Neural progenitor cell (in vitro differentiated cells): ENCODE measurements around the gene PPARG. TPM values are rescaled to one million over a fixed set of nuclear protein-coding genes. Genes with fewer than 3 reads are reported as not detected.

Source experiments
- DNase-seq: peaks from one replicate; pipeline ENCODE4 v3.0.0-alpha.2; 2016; ENCODE audit warnings: low spot score
- H2AFZ ChIP-seq: fragments of 200-600 bp; sonication (generic); replicated peaks from 2 replicates; pipeline ENCODE4 v1.6.1; 2016; ENCODE audit warnings: antibody characterized with exemption
- H3F3A ChIP-seq: fragments of 200-600 bp; sonication (generic); 2 replicates; pipeline ENCODE4 v1.6.1; 2016; ENCODE audit warnings: antibody characterized with exemption, low read depth
- H3K27ac ChIP-seq: fragments of 200-600 bp; sonication (generic); 2 replicates; pipeline ENCODE4 v1.5.1; 2016; ENCODE audit warnings: mild to moderate bottlenecking
- H3K27me3 ChIP-seq: fragments of 200-600 bp; sonication (generic); 2 replicates; pipeline ENCODE4 v1.6.1; 2016; ENCODE audit warnings: mild to moderate bottlenecking, moderate library complexity
- H3K36me3 ChIP-seq: fragments of 200-600 bp; sonication (generic); 2 replicates; pipeline ENCODE4 v1.5.1; 2016
- H3K4me1 ChIP-seq: fragments of 200-600 bp; sonication (generic); 2 replicates; pipeline ENCODE4 v1.6.1; 2016; ENCODE audit warnings: mixed run types
- H3K4me2 ChIP-seq: fragments of 200-600 bp; sonication (generic); 2 replicates; pipeline ENCODE4 v1.6.1; 2016
- H3K4me3 ChIP-seq: fragments of 200-600 bp; sonication (generic); 2 replicates; pipeline ENCODE4 v1.5.1; 2016
- H3K79me2 ChIP-seq: fragments of 200-600 bp; sonication (generic); 2 replicates; pipeline ENCODE4 v1.6.1; 2016; ENCODE audit warnings: low read depth
- H3K9ac ChIP-seq: fragments of 200-600 bp; sonication (generic); 2 replicates; pipeline ENCODE4 v1.6.1; 2016
- H3K9me3 ChIP-seq: fragments of 200-600 bp; sonication (generic); 2 replicates; pipeline ENCODE4 v1.5.1; 2016; ENCODE audit warnings: low read depth
- H4K20me1 ChIP-seq: fragments of 200-600 bp; sonication (generic); 2 replicates; pipeline ENCODE4 v1.6.1; 2016; ENCODE audit warnings: low read depth
- H3K27ac Mint-ChIP-seq: 3 replicates; pipeline ENCODE4 v1.8.0; 2021; ENCODE audit warnings: mixed read lengths
- H3K27me3 Mint-ChIP-seq: 2 replicates; pipeline ENCODE4 v1.8.0; 2022; ENCODE audit warnings: low read depth, mild to moderate bottlenecking, inconsistent platforms, moderate library complexity, mixed read lengths; ENCODE audit not compliant: insufficient read depth
- H3K36me3 Mint-ChIP-seq: 3 replicates; pipeline ENCODE4 v1.8.0; 2021; ENCODE audit warnings: mixed read lengths
- H3K4me1 Mint-ChIP-seq: 3 replicates; pipeline ENCODE4 v1.8.0; 2021; ENCODE audit warnings: mixed read lengths
- H3K4me3 Mint-ChIP-seq: 3 replicates; pipeline ENCODE4 v1.8.0; 2021; ENCODE audit warnings: mild to moderate bottlenecking, moderate library complexity, mixed read lengths
- H3K9me3 Mint-ChIP-seq: 3 replicates; pipeline ENCODE4 v1.8.0; 2020; ENCODE audit warnings: mixed read lengths
- CTCF ChIP-seq: fragments of 200-600 bp; sonication (generic); IDR thresholded peaks from 2 replicates; pipeline ENCODE4 v1.5.1; 2017; ENCODE audit warnings: antibody characterized with exemption, mild to moderate bottlenecking
- EZH2 ChIP-seq: fragments of 200-600 bp; sonication (generic); IDR thresholded peaks from 2 replicates; pipeline ENCODE4 v1.6.1; 2017; ENCODE audit warnings: antibody characterized with exemption, mild to moderate bottlenecking, moderate library complexity
- EZH2phosphoT487 ChIP-seq: fragments of 200-600 bp; sonication (generic); IDR thresholded peaks from 2 replicates; pipeline ENCODE4 v1.6.1; 2017; ENCODE audit warnings: antibody characterized with exemption
- total RNA-seq: library from RNA; depleted of rRNA; stranded (reverse); fragments of >200 nt; gene quantifications from 2 replicates; pipeline ENCODE4 v1.2.3, GENCODE V29; 2015; ENCODE audit warnings: low replicate concordance

PPARG gene
- total RNA-seq, 1 donor from 2014 or later = not detected

GRCh38 chr3:12328132-12328836, 39.4 kb downstream of the PPARG start:
- TF ChIP-seq EZH2 (no peak), CTCF (no peak), EZH2phosphoT487 (no peak)
- Histone ChIP-seq H3K79me2 (no peaks in the 10 kb centered on the region), H3F3A (no peaks in the 10 kb centered on the region), H4K20me1 (no peaks in the 10 kb centered on the region), H3K4me2 (no peak overlapping the region), H3K4me3 (no peak overlapping the region), H3K27ac (no peak overlapping the region), H2AFZ (peak overlapping the region; percentile 97), H3K36me3 (no peaks in the 10 kb centered on the region), H3K4me1 (no peaks in the 10 kb centered on the region), H3K27me3 (no peaks in the 10 kb centered on the region), H3K9me3 (no peaks in the 10 kb centered on the region), H3K9ac (no peak overlapping the region)
- H3K9me3 Mint-ChIP-seq = no peaks in the 10 kb centered on the region
- H3K27ac Mint-ChIP-seq = no peak overlapping the region
- H3K27me3 Mint-ChIP-seq = peaks cover 3% of the 10 kb centered on the region
- no peaks in the 10 kb centered on the region for H3K4me1 Mint-ChIP-seq
- no peaks in the 10 kb centered on the region for H3K36me3 Mint-ChIP-seq
- no peak overlapping the region for H3K4me3 Mint-ChIP-seq
- DNase-seq = no peak

- no peak overlapping the region for H3K4me3 ChIP-seq
- no peak overlapping the region for H3K27ac ChIP-seq
- no peaks in the 10 kb centered on the region for H4K20me1 ChIP-seq
- peaks cover 3% of the 10 kb centered on the region for H3K27me3 Mint-ChIP-seq
- H3K9ac ChIP-seq = no peak overlapping the region
- no peaks in the 10 kb centered on the region for H3K9me3 ChIP-seq
- no peaks in the 10 kb centered on the region for H3K36me3 Mint-ChIP-seq
- no peak for DNase-seq
- H3K4me1 ChIP-seq = no peaks in the 10 kb centered on the region
- H3K4me2 ChIP-seq = no peak overlapping the region
- H3K4me3 Mint-ChIP-seq = no peak overlapping the region
- no peaks in the 10 kb centered on the region for H3K4me1 Mint-ChIP-seq
- H3K27me3 ChIP-seq = no peaks in the 10 kb centered on the region
- no peaks in the 10 kb centered on the region for H3K9me3 Mint-ChIP-seq
- H3K27ac Mint-ChIP-seq = no peak overlapping the region
- peak overlapping the region; percentile 97 for H2AFZ ChIP-seq
- no peaks in the 10 kb centered on the region for H3K36me3 ChIP-seq
- no peaks in the 10 kb centered on the region for H3K79me2 ChIP-seq
- no peaks in the 10 kb centered on the region for H3F3A ChIP-seq
- TF ChIP-seq EZH2phosphoT487 (no peak), CTCF (peak; percentile 22), EZH2 (no peak)
These were observed 40.1 kb downstream of the PPARG start for GRCh38 chr3:12328837-12329462.

GRCh38 chr3:12334786-12335185, 45.9 kb downstream of the PPARG start:
- Histone ChIP-seq H3K36me3 (no peaks in the 10 kb centered on the region), H3K9me3 (no peaks in the 10 kb centered on the region), H2AFZ (no peak overlapping the region), H4K20me1 (no peaks in the 10 kb centered on the region), H3F3A (no peaks in the 10 kb centered on the region), H3K4me1 (no peaks in the 10 kb centered on the region), H3K4me3 (no peak overlapping the region), H3K79me2 (no peaks in the 10 kb centered on the region), H3K9ac (no peak overlapping the region), H3K27ac (no peak overlapping the region), H3K27me3 (no peaks in the 10 kb centered on the region), H3K4me2 (no peak overlapping the region)
- H3K4me3 Mint-ChIP-seq = no peak overlapping the region
- TF ChIP-seq EZH2 (no peak), EZH2phosphoT487 (no peak), CTCF (no peak)
- H3K36me3 Mint-ChIP-seq = no peaks in the 10 kb centered on the region
- no peak overlapping the region for H3K27ac Mint-ChIP-seq
- no peaks in the 10 kb centered on the region for H3K27me3 Mint-ChIP-seq
- no peak for DNase-seq
- H3K9me3 Mint-ChIP-seq = no peaks in the 10 kb centered on the region
- H3K4me1 Mint-ChIP-seq = no peaks in the 10 kb centered on the region
